BLaER1 (cell line): ENCODE measurements around the gene IQCE.
A peak's percentile ranks its signal among the peaks of the same experiment; 100 is the strongest.

ENCODE experiments used
- H3K27ac ChIP-seq: shearing (Covaris generic); formaldehyde crosslinking; 2 replicates; pipeline ENCODE4 v1.8.1; 2022
- H3K27me3 ChIP-seq: shearing (Covaris generic); formaldehyde crosslinking; 2 replicates; pipeline ENCODE4 v1.8.1; 2022
- H3K36me3 ChIP-seq: shearing (Covaris generic); formaldehyde crosslinking; 2 replicates; pipeline ENCODE4 v1.8.1; 2022
- H3K4me1 ChIP-seq: shearing (Covaris generic); formaldehyde crosslinking; 2 replicates; pipeline ENCODE4 v1.8.1; 2022
- H3K4me2 ChIP-seq: shearing (Covaris generic); formaldehyde crosslinking; 2 replicates; pipeline ENCODE4 v1.8.1; 2022
- H3K4me3 ChIP-seq: shearing (Covaris generic); formaldehyde crosslinking; 2 replicates; pipeline ENCODE4 v1.8.1; 2022
- H3K9ac ChIP-seq: shearing (Covaris generic); formaldehyde crosslinking; 2 replicates; pipeline ENCODE4 v1.8.1; 2022
- H3K9me3 ChIP-seq: shearing (Covaris generic); formaldehyde crosslinking; 2 replicates; pipeline ENCODE4 v1.8.1; 2022
- H4K20me1 ChIP-seq: shearing (Covaris generic); formaldehyde crosslinking; 2 replicates; pipeline ENCODE4 v1.8.1; 2022
- Cebpa-rat ChIP-seq: shearing (Covaris generic); IDR thresholded peaks from 2 replicates; pipeline ENCODE4 v1.8.1; 2022

IQCE gene

DNA sequence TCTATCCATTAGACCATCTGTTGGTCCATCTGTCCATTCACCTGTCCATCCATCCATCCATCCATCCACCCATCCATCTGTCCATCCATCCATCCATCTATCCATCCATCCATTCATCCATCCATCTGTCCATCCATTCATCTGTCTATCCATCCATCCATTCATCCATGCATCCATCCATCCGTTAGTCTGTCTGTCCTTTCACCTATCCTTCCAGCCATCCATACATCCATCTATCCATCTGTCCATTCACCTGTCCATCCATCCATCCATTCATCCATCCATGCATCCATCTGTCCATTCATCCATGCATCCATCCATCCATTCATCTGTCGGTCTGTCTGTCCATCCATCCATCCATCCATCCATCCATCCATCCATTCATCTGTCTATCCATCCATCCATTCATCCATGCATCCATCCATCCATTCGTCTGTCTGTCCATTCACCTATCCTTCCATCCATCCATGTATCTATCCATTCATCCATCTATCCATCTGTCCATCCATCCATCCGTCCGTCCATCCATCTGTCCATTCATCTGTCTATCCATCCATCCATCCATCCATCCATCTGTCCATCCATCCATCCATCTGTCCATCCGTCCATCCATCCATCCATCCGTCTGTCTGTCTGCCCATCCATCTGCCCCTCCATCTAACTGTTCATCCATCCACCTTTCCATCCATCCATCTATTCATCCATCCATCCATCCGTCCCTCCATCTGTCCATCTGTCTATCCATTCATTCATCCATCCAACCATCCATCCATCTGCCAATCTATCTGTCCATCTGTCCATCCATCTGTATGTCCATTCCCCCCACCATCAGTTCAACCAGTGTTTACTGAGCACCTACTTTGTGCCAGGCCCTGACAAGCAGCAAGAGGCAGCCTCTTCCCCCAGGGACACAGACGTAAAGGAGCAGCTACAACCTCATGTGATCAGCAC, 44.0 kb upstream of the IQCE start:
- Histone ChIP-seq H3K27me3 (no peaks in the 10 kb centered on the region), H3K4me2 (peak overlapping the region; percentile 100; the same call in 1 of the 2 replicates), H3K9ac (no peak overlapping the region), H3K9me3 (no peaks in the 10 kb centered on the region), H3K36me3 (no peaks in the 10 kb centered on the region), H3K27ac (no peak overlapping the region), H4K20me1 (no peaks in the 10 kb centered on the region), H3K4me1 (peaks cover 89% of the 10 kb centered on the region), H3K4me3 (no peak overlapping the region)
- no peak for TF ChIP-seq Cebpa-rat

DNA sequence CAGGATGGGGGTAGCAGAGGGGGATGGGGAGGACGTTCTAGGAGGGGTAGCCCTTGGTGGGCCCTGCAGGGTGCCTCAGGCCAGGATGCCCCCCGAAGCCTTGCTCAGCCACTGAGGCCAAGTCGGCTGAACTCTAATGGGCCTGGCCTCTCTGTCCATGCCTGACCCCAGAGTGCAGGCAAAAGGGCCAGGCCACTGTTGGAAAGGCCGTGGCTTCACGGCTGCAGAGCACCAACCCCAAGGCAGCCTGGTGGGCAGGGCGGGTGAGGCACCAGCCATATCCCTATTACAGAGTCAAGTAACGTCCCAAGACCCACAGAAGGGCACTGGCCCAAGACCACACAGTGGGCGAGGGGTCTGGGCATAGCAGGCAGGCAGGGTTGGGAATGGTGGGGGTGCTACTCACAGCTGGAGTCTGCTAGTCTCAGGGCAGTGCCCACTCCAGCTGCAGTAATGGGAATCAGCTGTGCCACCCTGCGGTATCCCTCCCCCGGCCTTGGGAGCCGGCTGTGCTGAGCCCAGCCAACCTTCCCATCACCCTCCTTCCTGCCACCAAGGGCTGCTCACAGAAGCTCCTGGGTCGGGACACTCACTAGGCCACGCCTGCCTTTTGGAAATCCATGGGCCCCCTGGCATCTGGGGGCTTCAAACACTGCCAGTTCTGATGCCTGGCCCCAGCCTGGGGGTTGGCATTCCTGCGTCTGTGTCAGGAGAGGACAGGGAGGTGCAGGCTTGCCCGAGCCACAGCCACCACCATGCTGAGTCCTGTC, 43.2 kb upstream of the IQCE start:
- H3K27me3 ChIP-seq: no peaks in the 10 kb centered on the region
- peaks cover 80% of the 10 kb centered on the region for H3K4me1 ChIP-seq
- no peak overlapping the region for H3K4me3 ChIP-seq
- TF ChIP-seq Cebpa-rat: no peak
- H3K4me2 ChIP-seq: peak overlapping the region; percentile 100
- no peak overlapping the region for H3K9ac ChIP-seq
- peak overlapping the region; percentile 51 for H3K27ac ChIP-seq
- H3K36me3 ChIP-seq: no peaks in the 10 kb centered on the region
- H4K20me1 ChIP-seq: peaks cover 7% of the 10 kb centered on the region
- H3K9me3 ChIP-seq: no peaks in the 10 kb centered on the region

DNA sequence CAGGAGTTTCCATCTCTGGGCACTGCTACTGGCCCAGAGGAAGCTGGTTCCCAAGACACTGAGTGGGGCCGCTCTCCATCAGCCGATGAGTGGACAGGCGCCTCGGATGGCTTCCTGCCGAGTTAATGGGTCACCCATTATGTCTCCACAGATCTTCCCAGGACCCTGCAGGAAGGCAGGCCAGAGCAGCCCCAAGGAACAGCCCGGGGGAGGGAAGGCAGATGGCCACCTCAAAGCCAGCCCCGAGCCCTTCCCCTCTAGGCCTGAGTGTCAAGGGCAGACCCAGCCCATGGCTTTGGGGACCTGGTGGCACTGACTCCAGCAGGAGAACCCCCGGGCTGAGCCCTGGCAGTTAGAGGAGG, 42.6 kb upstream of the IQCE start:
- no peaks in the 10 kb centered on the region for H3K36me3 ChIP-seq
- H3K27me3 ChIP-seq: no peaks in the 10 kb centered on the region
- no peaks in the 10 kb centered on the region for H3K9me3 ChIP-seq
- peaks cover 74% of the 10 kb centered on the region for H3K4me1 ChIP-seq
- no peak overlapping the region for H3K4me3 ChIP-seq
- H3K27ac ChIP-seq: peak overlapping the region; percentile 51
- H3K4me2 ChIP-seq: peak overlapping the region; percentile 100
- no peak for TF ChIP-seq Cebpa-rat
- no peak overlapping the region for H3K9ac ChIP-seq
- H4K20me1 ChIP-seq: peaks cover 13% of the 10 kb centered on the region

GRCh38 chr7:2517026-2517425, 41.8 kb upstream of the IQCE start:
- H3K4me2 ChIP-seq: peak overlapping the region; percentile 100
- H3K27ac ChIP-seq: peak overlapping the region; percentile 51
- no peaks in the 10 kb centered on the region for H3K36me3 ChIP-seq
- H3K27me3 ChIP-seq: no peaks in the 10 kb centered on the region
- H3K9ac ChIP-seq: peak overlapping the region; percentile 31; the same call in 1 of the 2 replicates
- no peak overlapping the region for H3K4me3 ChIP-seq
- no peak for TF ChIP-seq Cebpa-rat
- H3K9me3 ChIP-seq: no peaks in the 10 kb centered on the region
- peaks cover 74% of the 10 kb centered on the region for H3K4me1 ChIP-seq
- H4K20me1 ChIP-seq: peaks cover 21% of the 10 kb centered on the region

GRCh38 chr7:2517678-2518507, 40.9 kb upstream of the IQCE start:
- Histone ChIP-seq H3K36me3 (no peaks in the 10 kb centered on the region), H3K4me3 (no peak overlapping the region), H3K4me2 (peak overlapping the region; percentile 100), H3K27me3 (no peaks in the 10 kb centered on the region), H3K27ac (peak overlapping the region; percentile 84), H3K9ac (0 out of 2 replicates have a peak overlapping the region, but pooled peaks have one; percentile 19), H4K20me1 (peaks cover 30% of the 10 kb centered on the region), H3K9me3 (no peaks in the 10 kb centered on the region), H3K4me1 (peaks cover 74% of the 10 kb centered on the region)
- TF ChIP-seq Cebpa-rat: no peak

DNA sequence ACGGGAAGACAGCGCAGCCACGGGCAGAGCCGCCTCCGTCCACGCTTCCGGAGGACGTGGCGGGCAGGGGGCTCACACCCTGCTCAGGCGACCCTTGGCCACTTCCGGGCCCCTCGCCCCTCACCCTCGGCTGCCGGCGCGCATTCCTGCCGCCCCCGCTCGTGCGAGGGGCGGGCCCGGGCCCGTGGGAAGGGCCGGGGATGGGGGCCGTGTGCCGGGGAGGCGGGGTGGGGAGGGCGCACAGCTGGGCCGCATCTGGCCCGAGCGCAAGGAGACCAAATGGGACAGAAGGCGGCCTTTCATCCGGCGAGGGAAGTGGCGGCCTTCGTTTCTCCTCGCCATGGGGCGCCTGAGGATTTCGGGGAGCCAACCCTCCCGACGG, 40.1 kb upstream of the IQCE start:
- peak overlapping the region; percentile 100 for H3K4me2 ChIP-seq
- peaks cover 74% of the 10 kb centered on the region for H3K4me1 ChIP-seq
- H3K9ac ChIP-seq: peak overlapping the region; percentile 67
- H3K9me3 ChIP-seq: no peaks in the 10 kb centered on the region
- peak overlapping the region; percentile 80 for H3K4me3 ChIP-seq
- no peak for TF ChIP-seq Cebpa-rat
- H3K27ac ChIP-seq: peak overlapping the region; percentile 84
- H3K36me3 ChIP-seq: no peaks in the 10 kb centered on the region
- H3K27me3 ChIP-seq: no peaks in the 10 kb centered on the region
- H4K20me1 ChIP-seq: peaks cover 38% of the 10 kb centered on the region

DNA sequence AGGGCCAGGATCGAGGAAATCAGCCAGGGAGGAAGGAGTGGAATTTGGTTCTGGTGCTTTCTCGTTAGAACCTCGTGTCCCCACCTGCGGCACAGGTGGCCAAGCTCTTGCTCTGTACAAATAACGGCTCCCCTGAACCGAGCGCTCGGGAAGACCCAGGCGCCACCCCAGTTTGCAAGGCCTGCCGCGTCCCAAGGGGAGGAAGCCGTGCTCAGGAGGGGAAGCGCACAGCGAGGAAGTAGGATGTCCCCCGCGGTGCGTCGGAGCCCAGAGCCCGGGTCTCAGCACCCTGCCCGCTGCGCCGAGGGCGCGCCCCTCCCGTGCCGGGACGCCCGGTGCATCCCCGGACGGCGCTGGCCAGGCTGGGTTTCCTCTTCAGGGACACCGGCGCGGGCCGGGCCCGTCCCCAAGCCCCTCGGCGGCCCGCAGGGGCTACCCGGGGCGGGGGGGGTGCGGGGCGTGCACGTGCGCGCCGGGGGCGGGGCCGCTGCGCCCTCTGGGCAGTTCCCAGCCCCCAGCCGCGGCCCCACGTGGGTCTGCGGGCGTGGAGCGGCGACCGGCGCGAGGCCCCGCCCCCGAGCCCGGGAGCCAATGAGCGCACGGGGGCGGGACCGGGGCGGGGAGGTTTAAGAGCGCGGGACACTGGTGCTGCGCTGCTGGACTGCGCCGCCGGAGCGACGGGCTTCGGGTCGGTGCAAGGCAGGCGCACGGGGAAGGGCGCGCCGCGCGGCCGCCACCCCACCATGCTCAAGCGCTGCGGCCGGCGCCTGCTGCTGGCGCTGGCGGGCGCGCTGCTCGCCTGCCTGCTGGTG, 39.5 kb upstream of the IQCE start, which contains the start of gene LFNG:
TSS of gene LFNG (plus strand) at position 656 of the 812 bp plus-strand sequence. CDS start at position 744, 88 bp downstream.
- Histone ChIP-seq H3K27ac (peak within 1 kb of the TSS; percentile 84), H4K20me1 (peaks cover 44% of the 10 kb centered on the region), H3K4me3 (peak within 1 kb of the TSS; percentile 80), H3K9me3 (no peaks in the 10 kb centered on the region), H3K4me1 (peaks cover 74% of the 10 kb centered on the region), H3K27me3 (no peaks in the 10 kb centered on the region), H3K9ac (peak within 1 kb of the TSS; percentile 83), H3K4me2 (peak within 1 kb of the TSS; percentile 100), H3K36me3 (no peaks in the 10 kb centered on the region)
- TF ChIP-seq Cebpa-rat: no peak

GRCh38 chr7:2520131-2520760, 38.5 kb upstream of the IQCE start:
- H3K4me2 ChIP-seq: peak overlapping the region; percentile 100
- H3K27me3 ChIP-seq: no peaks in the 10 kb centered on the region
- peak overlapping the region; percentile 80 for H3K4me3 ChIP-seq
- H3K27ac ChIP-seq: peak overlapping the region; percentile 75
- H3K9me3 ChIP-seq: no peaks in the 10 kb centered on the region
- TF ChIP-seq Cebpa-rat: no peak
- peaks cover 4% of the 10 kb centered on the region for H3K36me3 ChIP-seq
- H3K9ac ChIP-seq: peak overlapping the region; percentile 83
- peaks cover 53% of the 10 kb centered on the region for H4K20me1 ChIP-seq
- peaks cover 80% of the 10 kb centered on the region for H3K4me1 ChIP-seq
